Aorta (tissue), 5 donors: ENCODE results near the gene AOC1. TPM values are rescaled to one million over a fixed set of nuclear protein-coding genes. Genes with fewer than 3 reads are reported as not detected.

Source experiments
- ATAC-seq: fragments of 200-7000 bp; cut with Tn5 transposase; one replicate; pipeline ENCODE4 v1.9.1; 2022; ENCODE audit warnings: moderate library complexity; ENCODE audit not compliant: low FRiP score
- DNase-seq, 2 donors: peaks; one replicate each; pipeline ENCODE4 v3.0.0-alpha.2; 2020
- H3K27ac ChIP-seq, 2 donors: one replicate each; pipeline ENCODE4 v1.5.1; 2013; ENCODE audit warnings: low read length in 2 of 2, mild to moderate bottlenecking in 2 of 2, moderate library complexity in 2 of 2, control low read depth in 1 of 2, inconsistent platforms in 1 of 2, low read depth in 1 of 2
- H3K27me3 ChIP-seq, 2 donors: one replicate each; pipeline ENCODE4 v1.6.1; 2013; ENCODE audit warnings: control low read depth in 1 of 2, low read length in 1 of 2, mild to moderate bottlenecking in 1 of 2, moderate library complexity in 1 of 2; ENCODE audit not compliant: insufficient read depth in 2 of 2, control insufficient read depth in 1 of 2
- H3K36me3 ChIP-seq, 2 donors: one replicate each; pipeline ENCODE4 v1.6.1; 2013; ENCODE audit warnings: control low read depth in 1 of 2, low read length in 1 of 2, mild to moderate bottlenecking in 1 of 2; ENCODE audit not compliant: insufficient read depth in 2 of 2, control insufficient read depth in 1 of 2
- H3K4me1 ChIP-seq, 2 donors: one replicate each; pipeline ENCODE4 v1.6.1; 2013; ENCODE audit warnings: low read length in 2 of 2, control low read depth in 1 of 2, mild to moderate bottlenecking in 1 of 2, moderate library complexity in 1 of 2; ENCODE audit not compliant: insufficient read depth in 2 of 2, control insufficient read depth in 1 of 2
- H3K4me3 ChIP-seq, 2 donors: one replicate each; pipeline ENCODE4 v1.5.1; 2013; ENCODE audit warnings: low read length in 2 of 2, control low read depth in 1 of 2, mild to moderate bottlenecking in 1 of 2
- H3K9me3 ChIP-seq: one replicate; pipeline ENCODE4 v1.6.1; 2013; ENCODE audit warnings: mild to moderate bottlenecking, low read length; ENCODE audit not compliant: control insufficient read depth
- WGBS, 2 donors: extraction: QIAGEN DNeasy Blood & Tissue Kit; methylation state at CpG; one replicate each; pipeline ENCODE4 v1.1.7; 2013; 5-methylcytosine and 5-hydroxymethylcytosine counted together
- intact Hi-C, 2 donors: fragments of 100-400 bp; cut with DNase I; formaldehyde crosslinking; loops; one replicate each; pipeline versions ENCODE4 v1.14.2 to v1.15.0; 2022
- polyA plus RNA-seq, 2 donors: library from polyadenylated mRNA; stranded (reverse); fragments of 200-250 nt; gene quantifications; one replicate each; pipeline ENCODE4 v1.2.3, GENCODE V29; 2013
- total RNA-seq, 2 donors: library from RNA; stranded (reverse); fragmentation: NEBNext Ultra II Directional; extraction: Animal tissue kit (Norgen Biotek cat#: 25700); gene quantifications; one replicate each; pipeline ENCODE4 v1.2.1, GENCODE V29; 2021
- donor health status: healthy with polysubstance abuse.
- donor health status: Bipolar disorder and iron deficiency.
- donor health status: DM: no; HTN: no; CAD: no.
- donor health status: DM: no; HTN: no; CAD: no.
- donor health status: DM: yes; HTN: yes; CAD: no.

The AOC1 gene
- total and polyA plus RNA-seq, 4 donors: 0.23 to 17.9 (median 0.72) TPM; not detected in 1

GRCh38 chr7:150854066-150855000 is 2.0 kb downstream of the AOC1 start:
- DNase-seq: peak in 1 of 2 donors; percentile 40
- no peaks in the 10 kb centered on the region for H3K27me3 ChIP-seq
- H3K9me3 ChIP-seq: no peaks in the 10 kb centered on the region
- 58% methylated on average over 19 of the region's 19 CpGs for whole genome bisulfite sequencing, 2 donors
- no peak overlapping the region for H3K27ac ChIP-seq
- H3K4me1 ChIP-seq: no peaks in the 10 kb centered on the region
- no peak overlapping the region for H3K4me3 ChIP-seq
- no peaks in the 10 kb centered on the region for H3K36me3 ChIP-seq
- intact Hi-C loops: no loop called here
- ATAC-seq: no peak

GRCh38 chr7:150855046-150855445 is 2.7 kb downstream of the AOC1 start:
- H3K9me3 ChIP-seq: no peaks in the 10 kb centered on the region
- 76 to 77% methylated on average over 6 of the region's 6 CpGs for WGBS, 2 donors
- no peak overlapping the region for H3K27ac ChIP-seq
- H3K36me3 ChIP-seq: no peaks in the 10 kb centered on the region
- no peaks in the 10 kb centered on the region for H3K27me3 ChIP-seq
- ATAC-seq (no peak), DNase-seq (peak in 1 of 2 donors; percentile 38)
- no peak overlapping the region for H3K4me3 ChIP-seq
- intact Hi-C loops: no loop called here
- H3K4me1 ChIP-seq: no peaks in the 10 kb centered on the region

GRCh38 chr7:150855476-150856302 is 3.4 kb downstream of the AOC1 start:
- intact Hi-C loops: no loop called here
- WGBS, 2 donors: 85 to 87% methylated on average over 9 of the region's 9 CpGs
- Histone ChIP-seq H3K27me3 (no peaks in the 10 kb centered on the region), H3K27ac (no peak overlapping the region), H3K4me3 (no peak overlapping the region), H3K36me3 (no peaks in the 10 kb centered on the region), H3K4me1 (no peaks in the 10 kb centered on the region), H3K9me3 (no peaks in the 10 kb centered on the region)
- DNase-seq: peak in 1 of 2 donors; percentile 39
- no peak for ATAC-seq

- no peaks in the 10 kb centered on the region for H3K36me3 ChIP-seq
- peak; percentile 12 for ATAC-seq
- no peaks in the 10 kb centered on the region for H3K27me3 ChIP-seq
- H3K4me3 ChIP-seq: no peak overlapping the region
- H3K9me3 ChIP-seq: no peaks in the 10 kb centered on the region
- 86 to 89% methylated on average over 26 of the region's 26 CpGs for WGBS, 2 donors
- DNase-seq: peak in 1 of 2 donors; percentile 60
- no peaks in the 10 kb centered on the region for H3K4me1 ChIP-seq
- no peak overlapping the region for H3K27ac ChIP-seq
- intact Hi-C loops: no loop called here
Measured at GRCh38 chr7:150856303-150857275, 4.3 kb downstream of the AOC1 start.

GRCh38 chr7:150857276-150858055 is 5.1 kb downstream of the AOC1 start:
- Histone ChIP-seq H3K27ac (no peak overlapping the region), H3K27me3 (no peaks in the 10 kb centered on the region), H3K36me3 (no peaks in the 10 kb centered on the region), H3K4me3 (no peak overlapping the region), H3K4me1 (no peaks in the 10 kb centered on the region), H3K9me3 (no peaks in the 10 kb centered on the region)
- WGBS, 2 donors: 92 to 94% methylated on average over 39 to 43 of the region's 43 CpGs
- DNase-seq (peak in 1 of 2 donors; percentile 58), ATAC-seq (peak; percentile 9)
- intact Hi-C loops: no loop called here

GRCh38 chr7:150858236-150859197 is 6.2 kb downstream of the AOC1 start:
- no peak for ATAC-seq
- Histone ChIP-seq H3K27ac (no peak overlapping the region), H3K36me3 (no peaks in the 10 kb centered on the region), H3K9me3 (no peaks in the 10 kb centered on the region), H3K27me3 (no peaks in the 10 kb centered on the region), H3K4me1 (no peaks in the 10 kb centered on the region), H3K4me3 (no peak overlapping the region)
- intact Hi-C loops: no loop called here
- WGBS, 2 donors: 82 to 83% methylated on average over 16 to 17 of the region's 18 CpGs
- peak in 1 of 2 donors; percentile 54 for DNase-seq

GRCh38 chr7:150860291-150860977 is 8.1 kb downstream of the AOC1 start:
- H3K36me3 ChIP-seq: no peaks in the 10 kb centered on the region
- H3K27me3 ChIP-seq: no peaks in the 10 kb centered on the region
- H3K4me3 ChIP-seq: no peak overlapping the region
- intact Hi-C loops: no loop called here
- no peaks in the 10 kb centered on the region for H3K9me3 ChIP-seq
- WGBS, 2 donors: 60 to 67% methylated on average over 14 of the region's 14 CpGs
- no peak overlapping the region for H3K27ac ChIP-seq
- no peak for ATAC-seq
- peak in 1 of 2 donors; percentile 44 for DNase-seq
- H3K4me1 ChIP-seq: no peaks in the 10 kb centered on the region
